Measurements from ENCODE around the gene DYSF.

DYSF gene

DNA sequence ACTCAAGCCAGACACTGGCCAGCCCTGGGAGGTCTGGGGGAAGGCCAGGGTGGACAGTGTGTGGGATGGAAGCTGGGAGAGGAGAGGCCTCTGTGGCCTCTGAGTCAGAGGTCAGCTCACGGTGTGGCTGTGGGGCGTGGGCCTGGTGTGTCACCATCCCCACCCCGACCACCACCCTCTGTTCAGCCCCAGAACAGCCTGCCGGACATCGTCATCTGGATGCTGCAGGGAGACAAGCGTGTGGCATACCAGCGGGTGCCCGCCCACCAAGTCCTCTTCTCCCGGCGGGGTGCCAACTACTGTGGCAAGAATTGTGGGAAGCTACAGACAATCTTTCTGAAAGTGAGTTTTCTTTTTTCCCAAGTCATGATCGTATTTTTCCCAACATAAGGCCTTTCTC, 110.5 kb downstream of the DYSF start:
- H3K4me1 Mint-ChIP-seq (ENCODE audit: low read depth) = no peaks in the 10 kb centered on the region
- no peak overlapping the region for H3K4me3 Mint-ChIP-seq

DNA sequence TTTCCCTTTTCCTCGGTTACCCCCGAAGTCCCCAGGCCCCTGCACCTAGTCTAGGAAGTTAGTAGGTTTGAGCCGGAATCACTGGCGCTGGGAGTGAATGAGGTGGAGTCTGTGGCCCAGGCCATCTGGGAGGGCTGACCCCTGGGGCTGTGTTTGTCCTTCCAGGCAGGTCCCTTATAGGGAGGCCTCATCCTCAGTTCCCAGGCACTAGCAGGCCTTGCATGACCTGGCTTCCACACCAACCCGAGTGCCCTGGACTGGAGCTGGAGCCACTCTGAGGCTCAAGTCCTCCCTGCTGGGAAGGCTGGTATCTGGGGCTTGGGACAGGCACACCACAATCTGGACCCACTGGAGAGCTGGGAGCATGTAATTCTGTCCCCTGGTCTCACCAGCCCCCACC, 111.0 kb downstream of the DYSF start:
- no peak overlapping the region for H3K4me3 Mint-ChIP-seq
- H3K9me3 Mint-ChIP-seq = no peaks in the 10 kb centered on the region
- H3K27me3 Mint-ChIP-seq = no peaks in the 10 kb centered on the region
- no peak overlapping the region for H3K27ac Mint-ChIP-seq
- no peaks in the 10 kb centered on the region for H3K4me1 Mint-ChIP-seq (ENCODE audit: low read depth)
- no peaks in the 10 kb centered on the region for H3K36me3 Mint-ChIP-seq (ENCODE audit: low read depth)

More for the DNA sequence above, 110.5 kb downstream of the DYSF start:
- Mint-ChIP-seq H3K27me3 (no peaks in the 10 kb centered on the region), H3K9me3 (no peaks in the 10 kb centered on the region), H3K27ac (no peak overlapping the region), H3K36me3 (ENCODE audit: low read depth) (no peaks in the 10 kb centered on the region)

DNA sequence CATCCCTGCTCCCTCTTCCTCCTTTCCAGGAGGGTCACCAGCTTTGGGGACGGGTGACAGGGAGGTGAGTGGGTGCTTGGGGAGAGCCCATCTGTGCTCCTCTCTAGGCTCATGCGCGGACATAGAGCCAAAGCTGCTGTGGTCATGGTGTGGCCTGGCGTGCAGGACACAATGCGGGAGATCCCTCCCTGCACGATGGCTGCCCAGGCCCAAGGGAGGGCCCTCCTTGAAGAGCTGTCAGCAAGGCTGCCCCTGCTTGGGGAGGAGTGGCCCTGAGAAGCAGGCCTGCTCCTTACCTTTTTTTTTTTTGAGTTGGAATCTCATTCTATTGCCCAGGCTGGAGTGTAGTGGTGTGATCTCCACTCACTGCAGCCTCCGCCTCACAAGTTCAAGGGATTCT, 111.4 kb downstream of the DYSF start:
- no peaks in the 10 kb centered on the region for H3K36me3 Mint-ChIP-seq (ENCODE audit: low read depth)
- H3K4me3 Mint-ChIP-seq = no peak overlapping the region

DNA sequence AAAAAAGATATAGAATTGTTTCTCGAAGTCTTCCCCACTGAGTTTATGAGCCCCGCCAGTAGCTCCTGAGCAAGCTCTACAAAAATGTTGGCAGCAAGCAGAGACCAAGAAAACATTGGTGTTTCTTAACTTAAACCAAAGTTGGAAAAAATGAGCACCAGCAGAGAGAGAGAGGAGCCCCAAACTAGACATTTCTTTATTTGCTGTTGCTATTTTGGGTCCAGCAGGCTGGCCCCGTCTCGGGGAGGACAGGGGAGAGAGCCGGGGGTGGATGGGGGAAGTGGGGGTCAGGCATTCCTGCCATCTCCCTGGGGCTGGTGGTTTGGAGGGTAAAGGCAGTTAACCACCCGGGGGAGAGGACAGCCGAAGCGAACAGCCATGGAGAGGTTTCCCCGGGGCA, 113.0 kb downstream of the DYSF start:
- H3K4me3 Mint-ChIP-seq = no peak overlapping the region
- no peaks in the 10 kb centered on the region for H3K36me3 Mint-ChIP-seq (ENCODE audit: low read depth)
- H3K27ac Mint-ChIP-seq = no peak overlapping the region
- H3K9me3 Mint-ChIP-seq = no peaks in the 10 kb centered on the region
- H3K4me1 Mint-ChIP-seq (ENCODE audit: low read depth) = no peaks in the 10 kb centered on the region
- no peaks in the 10 kb centered on the region for H3K27me3 Mint-ChIP-seq

More for the DNA sequence above, 111.4 kb downstream of the DYSF start:
- Mint-ChIP-seq H3K4me1 (ENCODE audit: low read depth) (no peaks in the 10 kb centered on the region), H3K9me3 (no peaks in the 10 kb centered on the region), H3K27me3 (no peaks in the 10 kb centered on the region), H3K27ac (no peak overlapping the region)

DNA sequence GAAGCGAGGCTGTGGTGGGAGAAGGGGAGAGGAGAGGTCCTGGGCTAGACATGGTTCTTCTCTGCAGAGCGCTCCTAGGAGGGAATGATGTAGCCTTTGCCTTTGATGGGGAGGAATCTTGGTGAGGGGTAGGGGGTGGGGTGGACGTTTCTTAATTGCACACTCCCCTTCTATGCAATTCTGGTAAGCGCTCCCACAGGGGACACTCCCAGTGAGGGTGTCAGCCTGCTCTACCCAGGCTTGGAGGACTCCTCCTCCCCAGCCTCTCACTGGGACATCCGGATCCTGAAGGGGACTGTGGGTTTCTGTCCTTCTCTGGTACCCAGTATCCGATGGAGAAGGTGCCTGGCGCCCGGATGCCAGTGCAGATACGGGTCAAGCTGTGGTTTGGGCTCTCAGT, 114.3 kb downstream of the DYSF start:
- Mint-ChIP-seq H3K27ac (no peak overlapping the region), H3K27me3 (no peaks in the 10 kb centered on the region), H3K4me3 (no peak overlapping the region)

DNA sequence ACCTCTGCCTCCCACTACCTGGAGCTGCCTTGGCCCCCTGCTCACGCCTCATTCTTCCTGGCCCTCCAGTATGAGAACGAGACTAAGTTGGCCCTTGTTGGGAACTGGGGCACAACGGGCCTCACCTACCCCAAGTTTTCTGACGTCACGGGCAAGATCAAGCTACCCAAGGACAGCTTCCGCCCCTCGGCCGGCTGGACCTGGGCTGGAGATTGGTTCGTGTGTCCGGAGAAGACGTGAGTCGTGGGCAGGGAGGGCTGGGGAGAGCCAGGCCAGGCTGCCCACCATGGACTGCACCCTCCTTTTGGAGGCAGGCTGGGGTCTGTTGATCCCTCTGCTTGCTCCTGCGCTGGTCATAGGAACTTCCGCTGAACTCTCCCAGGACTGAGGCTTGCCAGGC, 114.7 kb downstream of the DYSF start:
- H3K27me3 Mint-ChIP-seq = no peaks in the 10 kb centered on the region
- H3K4me3 Mint-ChIP-seq = no peak overlapping the region
- H3K9me3 Mint-ChIP-seq = no peaks in the 10 kb centered on the region
- no peak overlapping the region for H3K27ac Mint-ChIP-seq
- H3K36me3 Mint-ChIP-seq (ENCODE audit: low read depth) = no peaks in the 10 kb centered on the region
- H3K4me1 Mint-ChIP-seq (ENCODE audit: low read depth) = no peaks in the 10 kb centered on the region

More for the DNA sequence above, 114.3 kb downstream of the DYSF start:
- H3K36me3 Mint-ChIP-seq (ENCODE audit: low read depth) = no peaks in the 10 kb centered on the region
- H3K9me3 Mint-ChIP-seq = no peaks in the 10 kb centered on the region
- H3K4me1 Mint-ChIP-seq (ENCODE audit: low read depth) = no peaks in the 10 kb centered on the region

DNA sequence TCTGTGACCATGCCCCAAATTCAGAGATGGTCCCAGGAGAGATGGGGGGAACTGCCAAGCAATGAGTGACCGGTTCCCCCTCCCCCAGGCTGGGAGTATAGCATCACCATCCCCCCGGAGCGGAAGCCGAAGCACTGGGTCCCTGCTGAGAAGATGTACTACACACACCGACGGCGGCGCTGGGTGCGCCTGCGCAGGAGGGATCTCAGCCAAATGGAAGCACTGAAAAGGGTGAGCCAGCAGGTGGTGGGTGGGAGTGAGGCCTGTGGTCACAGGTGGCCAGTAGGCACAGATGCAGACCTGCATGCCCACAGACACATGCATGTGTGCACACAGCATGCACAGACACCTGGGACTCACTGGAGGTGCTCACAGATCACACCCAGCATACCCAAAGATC, 117.2 kb downstream of the DYSF start:
- H3K4me3 Mint-ChIP-seq = no peak overlapping the region
- no peaks in the 10 kb centered on the region for H3K9me3 Mint-ChIP-seq
- H3K4me1 Mint-ChIP-seq (ENCODE audit: low read depth) = no peaks in the 10 kb centered on the region
- H3K36me3 Mint-ChIP-seq (ENCODE audit: low read depth) = no peaks in the 10 kb centered on the region
- H3K27ac Mint-ChIP-seq = no peak overlapping the region
- no peaks in the 10 kb centered on the region for H3K27me3 Mint-ChIP-seq

DNA sequence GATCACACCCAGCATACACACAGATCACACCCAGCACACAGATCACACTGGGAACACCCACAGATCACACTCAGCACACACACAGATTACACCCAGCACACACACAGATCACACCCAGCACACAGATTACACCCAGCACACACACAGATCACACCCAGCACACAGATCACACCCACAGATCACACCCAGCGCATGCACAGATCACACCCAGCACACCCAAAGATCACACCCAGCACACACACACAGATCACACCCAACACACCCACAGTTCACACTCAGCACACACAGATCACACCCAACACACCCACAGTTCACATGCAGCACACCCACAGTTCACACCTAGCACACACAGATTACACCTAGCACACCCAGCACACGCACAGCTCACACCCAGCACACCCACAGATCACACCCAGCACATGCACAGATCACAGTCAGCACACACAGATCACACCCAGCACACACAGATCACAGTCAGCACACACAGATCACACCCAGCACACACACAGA, 117.6 kb downstream of the DYSF start:
- Mint-ChIP-seq H3K27me3 (no peaks in the 10 kb centered on the region), H3K4me3 (no peak overlapping the region), H3K36me3 (ENCODE audit: low read depth) (no peaks in the 10 kb centered on the region), H3K27ac (no peak overlapping the region), H3K9me3 (no peaks in the 10 kb centered on the region), H3K4me1 (ENCODE audit: low read depth) (no peaks in the 10 kb centered on the region)

DNA sequence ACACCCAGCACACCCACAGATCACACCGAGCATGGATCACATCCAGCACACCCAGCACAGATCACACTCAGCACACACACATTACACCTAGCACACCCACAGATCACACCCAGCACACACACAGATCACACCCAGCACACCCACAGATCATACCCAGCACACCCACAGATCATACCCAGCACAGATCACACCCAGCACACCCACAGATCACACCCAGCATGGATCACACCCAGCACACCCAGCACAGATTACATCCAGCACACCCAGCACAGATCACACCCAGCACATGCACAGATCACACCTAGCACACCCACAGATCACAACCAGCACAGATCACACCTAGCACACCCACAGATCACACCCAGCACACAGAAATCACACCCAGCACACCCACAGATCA, 118.6 kb downstream of the DYSF start:
- H3K4me3 Mint-ChIP-seq = no peak overlapping the region
- no peaks in the 10 kb centered on the region for H3K36me3 Mint-ChIP-seq (ENCODE audit: low read depth)
- H3K27ac Mint-ChIP-seq = no peak overlapping the region
- no peaks in the 10 kb centered on the region for H3K4me1 Mint-ChIP-seq (ENCODE audit: low read depth)
- no peaks in the 10 kb centered on the region for H3K9me3 Mint-ChIP-seq
- H3K27me3 Mint-ChIP-seq = no peaks in the 10 kb centered on the region

DNA sequence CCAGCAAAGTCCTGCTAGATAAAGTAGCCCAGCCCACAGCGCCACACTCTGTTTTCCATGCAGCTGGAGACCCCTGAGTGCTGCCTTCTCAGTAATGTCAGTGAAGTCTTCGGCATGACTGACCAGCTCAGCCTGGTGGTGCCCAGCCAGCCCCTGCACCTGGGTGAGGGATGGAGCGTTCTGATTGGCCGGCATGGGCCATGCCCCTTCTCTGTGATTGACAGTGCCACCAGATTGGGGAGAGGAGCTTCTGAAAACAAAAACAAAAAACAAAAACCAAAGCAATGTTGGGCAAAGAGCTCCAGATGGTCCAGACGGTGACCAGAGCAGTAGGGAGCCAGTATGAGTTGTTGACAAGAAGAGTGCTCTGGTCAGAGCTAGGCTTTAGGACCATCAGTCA, 122.6 kb downstream of the DYSF start:
- Mint-ChIP-seq H3K4me3 (no peak overlapping the region), H3K36me3 (ENCODE audit: low read depth) (no peaks in the 10 kb centered on the region), H3K4me1 (ENCODE audit: low read depth) (no peaks in the 10 kb centered on the region), H3K9me3 (no peaks in the 10 kb centered on the region), H3K27ac (no peak overlapping the region), H3K27me3 (no peaks in the 10 kb centered on the region)

DNA sequence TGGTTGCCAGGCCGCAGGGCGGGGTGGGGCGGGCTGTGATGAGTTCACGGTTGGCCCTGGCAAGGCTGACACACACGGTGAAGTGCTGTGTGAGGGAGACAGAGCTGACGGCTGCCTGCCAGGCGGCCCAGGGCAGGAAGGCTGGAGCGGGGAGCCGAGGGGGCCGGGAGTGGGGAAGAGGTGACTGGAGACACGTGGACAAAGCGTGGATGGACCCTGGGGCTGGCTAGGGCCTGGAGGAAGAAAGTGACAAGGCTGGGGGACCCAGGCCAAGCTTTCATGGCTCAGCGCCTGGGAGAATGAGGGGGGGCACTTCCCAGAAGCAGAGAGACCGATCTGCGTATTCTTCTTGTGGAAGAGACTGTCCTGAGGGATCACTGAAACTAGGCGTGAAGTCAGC, 123.2 kb downstream of the DYSF start:
- Mint-ChIP-seq H3K4me3 (no peak overlapping the region), H3K9me3 (no peaks in the 10 kb centered on the region), H3K4me1 (ENCODE audit: low read depth) (no peaks in the 10 kb centered on the region), H3K27me3 (no peaks in the 10 kb centered on the region), H3K36me3 (ENCODE audit: low read depth) (no peaks in the 10 kb centered on the region), H3K27ac (no peak overlapping the region)

DNA sequence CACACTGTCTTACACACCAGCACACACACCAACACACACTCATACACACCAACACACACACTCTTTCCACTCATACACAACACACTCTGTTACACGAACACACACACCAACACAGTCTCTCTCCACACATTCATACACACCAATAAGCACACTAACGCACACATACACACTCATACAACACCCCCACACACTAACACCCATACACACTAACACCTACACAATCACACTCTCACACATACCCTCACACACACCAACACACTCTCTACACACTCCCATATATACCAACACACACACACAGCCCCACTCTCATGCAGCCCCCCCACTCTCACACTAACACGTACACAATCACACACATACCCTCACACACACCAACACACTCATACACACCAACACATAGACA, 123.8 kb downstream of the DYSF start:
- no peaks in the 10 kb centered on the region for H3K36me3 Mint-ChIP-seq (ENCODE audit: low read depth)
- no peaks in the 10 kb centered on the region for H3K27me3 Mint-ChIP-seq
- no peak overlapping the region for H3K4me3 Mint-ChIP-seq
- H3K9me3 Mint-ChIP-seq = no peaks in the 10 kb centered on the region
- no peaks in the 10 kb centered on the region for H3K4me1 Mint-ChIP-seq (ENCODE audit: low read depth)
- no peak overlapping the region for H3K27ac Mint-ChIP-seq

DNA sequence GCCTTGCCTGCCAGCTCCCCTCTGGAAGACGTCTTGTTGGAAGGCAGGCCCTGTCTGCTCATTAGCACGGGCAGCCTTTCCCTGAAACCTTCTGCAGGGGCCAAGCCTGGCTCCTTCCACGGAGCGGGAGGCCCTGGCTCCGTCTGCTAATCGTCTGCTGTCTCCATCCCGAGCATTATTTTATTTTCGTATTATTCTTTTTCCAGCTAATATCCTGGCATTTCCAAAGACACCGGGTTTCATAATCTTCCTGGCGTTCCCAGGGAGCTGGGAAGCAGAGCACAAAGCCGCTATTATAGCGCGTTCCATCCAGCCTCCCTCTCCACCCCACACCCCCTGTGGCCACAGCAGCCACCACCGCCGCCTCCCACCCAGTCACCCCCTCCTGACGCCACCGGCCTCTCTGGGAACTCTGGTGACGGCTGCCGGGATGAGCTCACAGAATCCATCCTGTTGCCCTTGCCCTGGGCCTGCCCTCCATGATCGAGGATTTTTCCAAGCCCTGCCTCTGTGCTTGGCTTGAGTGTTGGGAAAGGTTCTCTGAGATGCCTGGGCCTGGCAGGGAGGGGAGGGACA, 125.5 kb downstream of the DYSF start:
- H3K4me3 Mint-ChIP-seq = no peak overlapping the region
- no peaks in the 10 kb centered on the region for H3K27me3 Mint-ChIP-seq
- H3K4me1 Mint-ChIP-seq (ENCODE audit: low read depth) = no peaks in the 10 kb centered on the region
- H3K9me3 Mint-ChIP-seq = no peaks in the 10 kb centered on the region
- H3K27ac Mint-ChIP-seq = no peak overlapping the region
- no peaks in the 10 kb centered on the region for H3K36me3 Mint-ChIP-seq (ENCODE audit: low read depth)

DNA sequence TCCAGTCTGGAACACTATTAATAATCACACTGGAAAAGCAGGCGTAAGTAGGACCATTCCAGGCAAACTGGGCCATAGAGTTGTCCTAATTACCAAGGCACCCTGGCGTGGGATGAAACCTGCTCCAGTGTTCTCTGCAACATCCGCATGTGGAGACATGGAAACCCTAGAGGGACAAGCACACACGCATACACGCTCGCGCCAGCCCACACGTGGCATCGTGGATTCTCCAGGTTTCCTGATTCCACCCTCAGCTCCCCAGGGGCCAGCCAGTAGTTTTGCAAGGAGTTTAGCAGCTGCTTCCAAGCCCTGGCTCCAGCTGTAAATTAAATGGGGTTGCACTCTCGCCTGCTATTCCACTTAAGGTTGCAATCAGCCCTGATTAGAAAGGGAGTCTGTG, 127.7 kb downstream of the DYSF start:
- no peaks in the 10 kb centered on the region for H3K4me1 Mint-ChIP-seq (ENCODE audit: low read depth)
- H3K27ac Mint-ChIP-seq = no peak overlapping the region
- no peaks in the 10 kb centered on the region for H3K9me3 Mint-ChIP-seq
- no peaks in the 10 kb centered on the region for H3K27me3 Mint-ChIP-seq
- no peak overlapping the region for H3K4me3 Mint-ChIP-seq
- no peaks in the 10 kb centered on the region for H3K36me3 Mint-ChIP-seq (ENCODE audit: low read depth)

DNA sequence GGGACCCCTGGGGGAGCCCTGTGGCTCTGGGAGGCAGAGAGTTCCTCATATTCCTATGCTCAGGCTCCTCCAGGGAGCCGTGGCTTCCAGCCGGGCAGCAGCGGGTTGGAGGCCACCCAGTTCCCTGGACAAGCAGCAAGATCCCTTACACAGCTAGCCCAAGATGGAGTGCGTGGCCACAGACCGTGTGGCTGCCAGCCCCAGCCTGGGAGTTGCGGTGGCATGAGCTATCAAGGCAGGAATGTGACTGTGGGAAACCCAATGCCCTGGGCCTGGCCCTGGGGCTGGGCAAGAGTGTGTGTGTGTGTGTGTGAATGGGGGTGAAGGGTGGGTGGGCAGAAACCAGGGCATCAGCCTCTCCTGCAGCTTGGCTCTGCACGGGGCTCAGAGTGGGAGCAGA, 130.5 kb downstream of the DYSF start:
- no peaks in the 10 kb centered on the region for H3K27me3 Mint-ChIP-seq
- no peak overlapping the region for H3K27ac Mint-ChIP-seq
- H3K4me3 Mint-ChIP-seq = no peak overlapping the region
- no peaks in the 10 kb centered on the region for H3K9me3 Mint-ChIP-seq
- H3K36me3 Mint-ChIP-seq (ENCODE audit: low read depth) = no peaks in the 10 kb centered on the region
- no peaks in the 10 kb centered on the region for H3K4me1 Mint-ChIP-seq (ENCODE audit: low read depth)

DNA sequence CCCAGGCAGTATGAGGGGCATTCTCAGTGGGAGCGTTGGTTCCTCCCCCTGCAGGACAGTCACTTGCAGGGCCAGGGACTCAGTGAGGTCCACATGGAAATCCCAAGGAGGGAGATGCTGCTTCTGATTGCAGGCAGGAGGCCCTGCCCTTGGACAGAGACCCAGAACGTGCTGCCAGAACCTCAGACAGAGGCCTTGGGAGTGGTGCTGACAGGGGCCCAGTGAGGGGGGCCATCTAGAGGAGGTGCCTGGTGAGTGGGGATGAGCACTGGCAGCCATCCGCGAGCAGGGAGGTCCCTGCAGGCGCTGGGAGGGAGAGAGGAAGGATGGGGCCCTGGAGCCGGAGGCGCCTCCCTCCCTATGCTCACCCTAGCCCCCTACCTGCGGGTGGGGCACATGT, 133.1 kb downstream of the DYSF start:
- no peak overlapping the region for H3K4me3 Mint-ChIP-seq
- H3K27me3 Mint-ChIP-seq = no peaks in the 10 kb centered on the region
- H3K9me3 Mint-ChIP-seq = no peaks in the 10 kb centered on the region
- H3K4me1 Mint-ChIP-seq (ENCODE audit: low read depth) = no peaks in the 10 kb centered on the region
- no peaks in the 10 kb centered on the region for H3K36me3 Mint-ChIP-seq (ENCODE audit: low read depth)
- H3K27ac Mint-ChIP-seq = no peak overlapping the region
